Measurements from ENCODE around the gene GALR1.
"Not testable (repeated sequence)": the region's sequence is repeated elsewhere in the genome, so short reads cannot be mapped to it uniquely, and the experiment has no call there.

GALR1 gene

DNA sequence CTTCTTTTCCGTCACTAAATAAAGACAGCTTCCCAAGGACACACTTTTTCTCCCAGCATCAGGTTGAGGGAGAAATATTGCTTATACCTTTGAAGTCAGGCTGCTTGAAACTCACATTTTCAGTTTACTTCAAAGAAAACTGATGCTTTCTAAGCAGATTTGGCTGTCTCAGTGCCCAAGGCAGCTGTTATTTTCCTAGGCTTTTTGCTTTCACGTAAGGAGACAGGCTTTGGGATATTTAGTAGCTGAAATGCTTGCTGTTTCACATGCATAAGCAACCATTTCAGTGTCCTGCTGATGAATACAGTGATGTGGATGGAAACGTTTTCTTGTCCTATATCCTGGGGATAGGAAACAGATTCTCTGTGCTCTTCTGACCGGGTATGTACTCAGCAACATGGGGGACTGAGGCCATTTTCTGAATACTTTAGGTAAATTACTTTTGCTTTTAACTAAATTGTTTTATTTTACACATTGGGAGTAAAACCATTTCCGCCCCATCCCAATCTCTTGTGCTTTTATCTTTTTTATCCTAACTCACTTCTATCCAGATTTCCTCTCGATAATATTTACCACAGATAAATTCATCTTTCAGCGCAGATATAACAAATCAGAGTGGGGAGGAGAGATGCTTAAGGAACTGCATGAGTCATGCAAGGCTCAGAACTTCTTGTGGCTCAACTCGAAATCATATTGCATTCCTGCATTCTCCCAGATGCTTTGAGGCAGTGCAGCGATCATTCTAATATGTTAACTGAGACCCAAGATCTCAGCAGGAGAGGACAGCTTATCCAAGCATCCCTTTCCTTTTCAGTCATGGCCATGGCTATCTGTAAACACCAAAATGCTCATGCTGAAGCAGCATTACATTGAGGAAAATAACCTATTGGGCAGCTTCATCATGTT lies 22.2 kb downstream of the GALR1 start:
- TF ChIP-seq Cebpa-rat (IDR thresholded peaks at IDR 0.05), result no peak
- Histone ChIP-seq H3K27me3 (no peaks in the 10 kb centered on the region), H3K9me3 (peaks cover 5% of the 10 kb centered on the region), H3K4me2 (no peak overlapping the region), H3K4me3 (no peak overlapping the region), H3K27ac (no peak overlapping the region), H3K9ac (no peak overlapping the region), H4K20me1 (no peaks in the 10 kb centered on the region), H3K36me3 (no peaks in the 10 kb centered on the region), H3K4me1 (no peaks in the 10 kb centered on the region)

GRCh38 chr18:77290841-77291240 lies 41.2 kb downstream of the GALR1 start:
- not testable (repeated sequence) for H3K4me1 ChIP-seq, H3K36me3 ChIP-seq, H3K27me3 ChIP-seq, H3K4me3 ChIP-seq, H4K20me1 ChIP-seq, H3K9me3 ChIP-seq, H3K9ac ChIP-seq, H3K27ac ChIP-seq, H3K4me2 ChIP-seq

- no peaks in the 10 kb centered on the region for H3K27me3 ChIP-seq
- H3K4me2 ChIP-seq, result no peak overlapping the region
- no peaks in the 10 kb centered on the region for H3K36me3 ChIP-seq
- H3K9ac ChIP-seq, result no peak overlapping the region
- H4K20me1 ChIP-seq, result no peaks in the 10 kb centered on the region
- peaks cover 12% of the 10 kb centered on the region for H3K4me1 ChIP-seq
- no peaks in the 10 kb centered on the region for H3K9me3 ChIP-seq
- H3K27ac ChIP-seq, result no peak overlapping the region
- no peak overlapping the region for H3K4me3 ChIP-seq
- TF ChIP-seq Cebpa-rat (IDR thresholded peaks at IDR 0.05), result no peak
These were observed 48.5 kb downstream of the GALR1 start for GRCh38 chr18:77298172-77298571.

DNA sequence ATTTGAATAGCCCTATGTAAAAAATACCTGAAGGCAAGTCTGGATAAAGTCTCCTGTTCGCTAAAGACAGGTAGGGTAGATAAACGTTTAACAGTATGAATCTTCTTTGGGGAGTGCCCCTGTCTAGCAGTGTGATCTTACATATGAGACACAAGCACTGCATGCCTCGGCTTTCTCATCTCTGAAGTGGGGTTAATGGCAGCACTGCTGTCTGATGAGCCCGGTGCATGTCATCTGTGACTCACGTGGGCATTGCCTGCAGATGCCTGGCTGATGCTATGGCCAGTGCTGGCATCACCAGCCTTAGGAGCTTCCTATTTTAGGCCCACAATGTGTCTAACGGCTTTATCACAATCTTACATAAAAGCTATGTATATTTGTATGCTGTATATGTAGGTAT lies 50.1 kb downstream of the GALR1 start:
- Histone ChIP-seq H3K4me3 (no peak overlapping the region), H3K9me3 (no peaks in the 10 kb centered on the region), H4K20me1 (no peaks in the 10 kb centered on the region), H3K27me3 (no peaks in the 10 kb centered on the region), H3K9ac (no peak overlapping the region), H3K36me3 (no peaks in the 10 kb centered on the region), H3K4me1 (peaks cover 12% of the 10 kb centered on the region), H3K27ac (no peak overlapping the region), H3K4me2 (no peak overlapping the region)
- no peak for TF ChIP-seq Cebpa-rat (IDR thresholded peaks at IDR 0.05)

DNA sequence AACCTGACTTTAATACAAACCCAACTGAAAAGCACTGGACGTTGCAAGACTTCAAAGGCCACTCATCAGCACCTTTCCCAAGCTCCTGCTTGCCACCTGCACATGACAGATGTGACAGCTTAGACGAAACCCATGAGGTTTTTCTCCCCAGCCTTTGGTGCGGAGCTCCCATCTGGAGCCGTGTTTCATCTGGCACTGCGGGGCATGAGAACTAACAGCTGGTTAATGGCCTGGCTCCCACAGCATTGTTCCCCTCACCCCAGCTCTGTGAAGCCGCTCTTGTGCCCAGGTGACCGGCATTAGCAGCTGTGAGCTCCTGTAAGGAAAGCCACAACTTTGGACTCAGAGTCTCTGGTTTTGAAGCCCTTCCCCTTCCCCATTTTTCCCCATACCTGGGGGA lies 50.9 kb downstream of the GALR1 start:
- Histone ChIP-seq H3K4me2 (no peak overlapping the region), H3K9ac (no peak overlapping the region), H3K9me3 (no peaks in the 10 kb centered on the region), H3K27me3 (no peaks in the 10 kb centered on the region), H4K20me1 (no peaks in the 10 kb centered on the region), H3K27ac (no peak overlapping the region), H3K4me1 (peaks cover 12% of the 10 kb centered on the region), H3K4me3 (no peak overlapping the region), H3K36me3 (no peaks in the 10 kb centered on the region)
- no peak for TF ChIP-seq Cebpa-rat (IDR thresholded peaks at IDR 0.05)

DNA sequence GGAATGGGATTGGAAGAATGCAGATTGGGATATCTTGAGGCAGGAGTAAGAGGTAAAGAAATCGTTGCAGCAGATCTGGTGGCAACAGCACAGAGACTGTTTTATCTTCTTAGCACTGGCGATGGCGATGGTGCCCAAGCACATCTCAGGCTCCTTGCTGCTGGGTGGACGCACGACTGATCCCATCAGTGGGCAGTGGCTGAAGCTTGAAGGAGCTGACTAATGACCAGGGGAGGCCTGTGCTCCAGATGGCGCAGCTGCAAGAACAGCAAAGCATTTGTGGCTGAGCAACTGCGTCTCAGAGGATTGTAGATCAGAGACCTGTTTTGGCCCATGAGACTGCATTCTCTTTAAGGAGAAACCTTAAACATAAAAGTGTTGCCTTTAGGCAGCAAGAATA lies 54.6 kb downstream of the GALR1 start:
- Histone ChIP-seq H3K9ac (no peak overlapping the region), H3K4me2 (no peak overlapping the region), H3K27ac (no peak overlapping the region), H4K20me1 (no peaks in the 10 kb centered on the region), H3K9me3 (no peaks in the 10 kb centered on the region), H3K4me1 (peaks cover 12% of the 10 kb centered on the region), H3K4me3 (no peak overlapping the region), H3K36me3 (no peaks in the 10 kb centered on the region), H3K27me3 (no peaks in the 10 kb centered on the region)
- no peak for TF ChIP-seq Cebpa-rat (IDR thresholded peaks at IDR 0.05)

DNA sequence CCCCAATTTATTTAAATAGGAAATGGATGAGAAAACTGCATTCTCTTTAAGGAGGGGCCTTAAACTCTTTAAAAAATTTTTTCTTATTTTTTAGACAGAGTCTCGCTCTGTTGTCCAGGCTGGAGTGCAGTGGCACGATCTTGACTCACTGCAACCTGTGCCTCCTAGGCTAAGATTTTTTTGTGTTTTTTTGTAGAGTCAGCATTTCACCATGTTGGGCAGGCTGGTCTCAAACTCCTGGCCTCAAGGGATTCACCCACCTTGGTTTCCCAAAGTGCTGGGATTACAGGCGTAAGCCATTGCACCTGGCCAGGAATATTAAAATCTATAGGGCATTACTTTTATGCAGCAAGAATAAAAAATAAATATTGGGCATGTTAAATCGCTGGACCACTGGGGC lies 56.0 kb downstream of the GALR1 start:
- Histone ChIP-seq H4K20me1 (no peaks in the 10 kb centered on the region), H3K9ac (no peak overlapping the region), H3K9me3 (no peaks in the 10 kb centered on the region), H3K4me2 (no peak overlapping the region), H3K36me3 (no peaks in the 10 kb centered on the region), H3K4me1 (peaks cover 12% of the 10 kb centered on the region), H3K4me3 (no peak overlapping the region), H3K27me3 (no peaks in the 10 kb centered on the region), H3K27ac (no peak overlapping the region)
- no peak for TF ChIP-seq Cebpa-rat (IDR thresholded peaks at IDR 0.05)

GRCh38 chr18:77308216-77308615 lies 58.6 kb downstream of the GALR1 start:
- no peak overlapping the region for H3K4me2 ChIP-seq
- TF ChIP-seq Cebpa-rat (IDR thresholded peaks at IDR 0.05), result no peak
- no peaks in the 10 kb centered on the region for H4K20me1 ChIP-seq
- H3K27me3 ChIP-seq, result no peaks in the 10 kb centered on the region
- H3K4me1 ChIP-seq, result no peaks in the 10 kb centered on the region
- no peak overlapping the region for H3K4me3 ChIP-seq
- H3K27ac ChIP-seq, result no peak overlapping the region
- H3K9me3 ChIP-seq, result no peaks in the 10 kb centered on the region
- H3K9ac ChIP-seq, result no peak overlapping the region
- H3K36me3 ChIP-seq, result no peaks in the 10 kb centered on the region

DNA sequence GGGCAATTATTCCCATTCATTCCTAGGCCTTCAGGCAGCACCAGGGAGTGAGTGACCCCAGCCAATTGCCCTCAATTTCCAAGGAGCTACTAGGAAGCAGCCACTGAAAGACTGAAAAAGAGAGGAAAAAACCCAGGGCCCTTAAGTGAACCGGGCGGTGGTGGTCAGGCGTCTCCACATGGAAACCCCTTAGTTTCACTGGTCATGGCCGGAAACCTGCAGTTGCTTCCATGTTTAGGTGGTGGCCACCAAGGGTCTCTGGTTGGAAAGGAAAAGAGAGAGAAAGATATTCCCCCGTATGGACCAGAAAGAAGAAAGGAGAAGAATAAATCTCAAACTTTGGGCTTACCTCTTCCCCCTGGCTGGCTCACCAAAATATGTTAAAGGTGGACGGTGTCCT lies 64.9 kb downstream of the GALR1 start:
- Histone ChIP-seq H4K20me1 (no peaks in the 10 kb centered on the region), H3K4me3 (no peak overlapping the region), H3K27me3 (no peaks in the 10 kb centered on the region), H3K4me2 (no peak overlapping the region), H3K4me1 (no peaks in the 10 kb centered on the region), H3K9ac (no peak overlapping the region), H3K36me3 (no peaks in the 10 kb centered on the region), H3K9me3 (no peaks in the 10 kb centered on the region), H3K27ac (no peak overlapping the region)
- TF ChIP-seq Cebpa-rat (IDR thresholded peaks at IDR 0.05), result no peak

DNA sequence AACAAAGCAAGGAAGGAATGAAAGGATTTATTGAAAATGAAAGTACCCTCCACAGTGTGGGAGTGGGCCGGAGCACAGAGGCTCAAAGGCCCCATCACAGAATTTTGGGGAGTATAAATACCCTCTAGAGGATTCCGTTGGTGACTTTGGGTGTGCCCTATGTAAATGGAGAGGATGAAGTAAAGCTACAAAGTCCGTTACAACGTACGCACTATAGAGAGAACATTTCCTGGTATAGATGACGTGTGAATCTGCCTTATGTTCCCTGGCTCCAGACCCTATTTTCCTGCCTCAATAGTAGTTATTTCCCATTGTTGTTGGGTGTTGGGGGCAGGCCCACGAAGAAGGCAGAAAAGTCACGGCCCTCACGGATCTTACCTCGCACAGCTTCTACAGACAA lies 65.3 kb downstream of the GALR1 start:
- TF ChIP-seq Cebpa-rat (IDR thresholded peaks at IDR 0.05), result no peak

GRCh38 chr18:77316008-77316407 lies 66.4 kb downstream of the GALR1 start:
- TF ChIP-seq Cebpa-rat (IDR thresholded peaks at IDR 0.05), result no peak
- Histone ChIP-seq H3K4me2 (no peak overlapping the region), H3K27ac (no peak overlapping the region), H3K4me3 (no peak overlapping the region), H4K20me1 (no peaks in the 10 kb centered on the region), H3K4me1 (peaks cover 12% of the 10 kb centered on the region), H3K9ac (no peak overlapping the region), H3K36me3 (no peaks in the 10 kb centered on the region), H3K9me3 (no peaks in the 10 kb centered on the region), H3K27me3 (no peaks in the 10 kb centered on the region)

More for the DNA sequence above, 65.3 kb downstream of the GALR1 start:
- Histone ChIP-seq H4K20me1 (no peaks in the 10 kb centered on the region), H3K4me2 (no peak overlapping the region), H3K9me3 (no peaks in the 10 kb centered on the region), H3K27ac (no peak overlapping the region), H3K4me1 (peaks cover 1% of the 10 kb centered on the region), H3K36me3 (no peaks in the 10 kb centered on the region), H3K27me3 (no peaks in the 10 kb centered on the region), H3K4me3 (no peak overlapping the region), H3K9ac (no peak overlapping the region)

Data from BLaER1 (cell line).